ENCODE results near the gene RBM38.

- no peak for TF ChIP-seq CTCF (IDR thresholded peaks at IDR 0.05)
- TF ChIP-seq POLR2A (IDR thresholded peaks at IDR 0.05): no peak
Measured at GRCh38 chr20:57442888-57443239, 51.7 kb downstream of the RBM38 start.

Measured in adrenal gland (tissue), 5 donors.